Breast epithelium (tissue), 3 donors: Measurements from ENCODE around the gene HSD17B3.

Experiments used
- POLR2A ChIP-seq: fragments of 450-650 bp; IDR thresholded peaks from one replicate; pipeline ENCODE4 v1.6.1; 2016; ENCODE audit warnings: antibody characterized with exemption, mild to moderate bottlenecking, moderate library complexity
- POLR2AphosphoS5 ChIP-seq, 3 donors: sonication (generic); formaldehyde crosslinking; IDR thresholded peaks; one replicate each; pipeline ENCODE4 v1.6.1; 2017; ENCODE audit warnings: antibody characterized with exemption in 3 of 3
- TF ChIP-seq, protein P1 (sequence below), 3 donors: fragments of 450-650 bp; IDR thresholded peaks; one replicate each; pipeline ENCODE4 v1.5.1; 2016 to 2017; ENCODE audit warnings: antibody characterized with exemption in 3 of 3, mild to moderate bottlenecking in 3 of 3, moderate library complexity in 3 of 3

- TF ChIP-seq, protein P1, sequence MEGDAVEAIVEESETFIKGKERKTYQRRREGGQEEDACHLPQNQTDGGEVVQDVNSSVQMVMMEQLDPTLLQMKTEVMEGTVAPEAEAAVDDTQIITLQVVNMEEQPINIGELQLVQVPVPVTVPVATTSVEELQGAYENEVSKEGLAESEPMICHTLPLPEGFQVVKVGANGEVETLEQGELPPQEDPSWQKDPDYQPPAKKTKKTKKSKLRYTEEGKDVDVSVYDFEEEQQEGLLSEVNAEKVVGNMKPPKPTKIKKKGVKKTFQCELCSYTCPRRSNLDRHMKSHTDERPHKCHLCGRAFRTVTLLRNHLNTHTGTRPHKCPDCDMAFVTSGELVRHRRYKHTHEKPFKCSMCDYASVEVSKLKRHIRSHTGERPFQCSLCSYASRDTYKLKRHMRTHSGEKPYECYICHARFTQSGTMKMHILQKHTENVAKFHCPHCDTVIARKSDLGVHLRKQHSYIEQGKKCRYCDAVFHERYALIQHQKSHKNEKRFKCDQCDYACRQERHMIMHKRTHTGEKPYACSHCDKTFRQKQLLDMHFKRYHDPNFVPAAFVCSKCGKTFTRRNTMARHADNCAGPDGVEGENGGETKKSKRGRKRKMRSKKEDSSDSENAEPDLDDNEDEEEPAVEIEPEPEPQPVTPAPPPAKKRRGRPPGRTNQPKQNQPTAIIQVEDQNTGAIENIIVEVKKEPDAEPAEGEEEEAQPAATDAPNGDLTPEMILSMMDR (IDR thresholded peaks at IDR 0.05), result no peak
- TF ChIP-seq POLR2A (no peak), POLR2AphosphoS5 (IDR thresholded peaks at IDR 0.05) (no peak)
Measured at GRCh38 chr9:96256800-96257199, 45.2 kb downstream of the HSD17B3 start.
